HG03025 (cell line): ENCODE results near the gene DNAH6.

Source experiments
- ATAC-seq: cut with Tn5 transposase; IDR thresholded peaks from one replicate; pipeline ENCODE4 v1.9.1; 2021; ENCODE audit warnings: mild to moderate bottlenecking, moderate library complexity; ENCODE audit not compliant: unreplicated experiment, low FRiP score

DNAH6 gene

GRCh38 chr2:84829693-84830092 lies 313.4 kb downstream of the DNAH6 start:
- ATAC-seq = no peak

GRCh38 chr2:84830095-84830494 lies 313.8 kb downstream of the DNAH6 start:
- no peak for ATAC-seq

GRCh38 chr2:84830758-84831500 lies 314.6 kb downstream of the DNAH6 start:
- ATAC-seq = no peak

GRCh38 chr2:84832772-84833461 lies 316.6 kb downstream of the DNAH6 start:
- ATAC-seq = peak; percentile 79

GRCh38 chr2:84833481-84834150 lies 317.3 kb downstream of the DNAH6 start:
- ATAC-seq = no peak

GRCh38 chr2:84836215-84836614 lies 319.9 kb downstream of the DNAH6 start:
- no peak for ATAC-seq

GRCh38 chr2:84838434-84839145 lies 322.3 kb downstream of the DNAH6 start:
- ATAC-seq = no peak

GRCh38 chr2:84839851-84840250 lies 323.6 kb downstream of the DNAH6 start:
- ATAC-seq = no peak

- no peak for ATAC-seq
Measured at GRCh38 chr2:84840306-84840705, 324.0 kb downstream of the DNAH6 start.

GRCh38 chr2:84841577-84841976 lies 325.3 kb downstream of the DNAH6 start:
- no peak for ATAC-seq

GRCh38 chr2:84844141-84844540 lies 327.8 kb downstream of the DNAH6 start:
- no peak for ATAC-seq

GRCh38 chr2:84846041-84846663 lies 329.9 kb downstream of the DNAH6 start:
- ATAC-seq = no peak

GRCh38 chr2:84846741-84847142 lies 330.4 kb downstream of the DNAH6 start:
- no peak for ATAC-seq

- ATAC-seq = no peak
Measured at GRCh38 chr2:84847326-84848050, 331.2 kb downstream of the DNAH6 start.

GRCh38 chr2:84849271-84849952 lies 333.1 kb downstream of the DNAH6 start:
- no peak for ATAC-seq

- no peak for ATAC-seq
Measured at GRCh38 chr2:84850471-84850870, 334.2 kb downstream of the DNAH6 start.

- no peak for ATAC-seq
Measured at GRCh38 chr2:84851876-84852275, 335.6 kb downstream of the DNAH6 start.

GRCh38 chr2:84854850-84855249 lies 338.6 kb downstream of the DNAH6 start:
- no peak for ATAC-seq

- no peak for ATAC-seq
Measured at GRCh38 chr2:84855731-84856130, 339.4 kb downstream of the DNAH6 start.
